T follicular helper cell (primary cell): ENCODE measurements around the gene KIF6.

Source experiments
- DNase-seq: peaks from one replicate; pipeline ENCODE4 v3.0.0-alpha.2; 2020; ENCODE audit warnings: low read depth

KIF6 gene

GRCh38 chr6:39347906-39348585 lies 377.2 kb downstream of the KIF6 start:
- DNase-seq, result peak; percentile 11

GRCh38 chr6:39347206-39347605 lies 378.0 kb downstream of the KIF6 start:
- DNase-seq, result no peak

- no peak for DNase-seq
Observed at GRCh38 chr6:39344821-39345280, 380.4 kb downstream of the KIF6 start.

- no peak for DNase-seq
Observed at GRCh38 chr6:39343396-39343870, 381.8 kb downstream of the KIF6 start.

GRCh38 chr6:39342692-39343395 lies 382.4 kb downstream of the KIF6 start:
- DNase-seq, result no peak

- no peak for DNase-seq
Observed at GRCh38 chr6:39341937-39342336, 383.3 kb downstream of the KIF6 start.

- no peak for DNase-seq
Observed at GRCh38 chr6:39341352-39341751, 383.9 kb downstream of the KIF6 start.

- DNase-seq, result no peak
Observed at GRCh38 chr6:39339868-39340550, 385.2 kb downstream of the KIF6 start.

GRCh38 chr6:39339096-39339867 lies 385.9 kb downstream of the KIF6 start:
- DNase-seq, result no peak

- no peak for DNase-seq
Observed at GRCh38 chr6:39338397-39338796, 386.8 kb downstream of the KIF6 start.

GRCh38 chr6:39335780-39336545 lies 389.2 kb downstream of the KIF6 start:
- no peak for DNase-seq

- DNase-seq, result no peak
Observed at GRCh38 chr6:39333644-39334438, 391.4 kb downstream of the KIF6 start.

GRCh38 chr6:39330476-39330875 lies 394.7 kb downstream of the KIF6 start:
- no peak for DNase-seq

GRCh38 chr6:39330057-39330456 lies 395.2 kb downstream of the KIF6 start:
- no peak for DNase-seq

GRCh38 chr6:39328066-39328465 lies 397.1 kb downstream of the KIF6 start:
- no peak for DNase-seq

- DNase-seq, result no peak
Observed at GRCh38 chr6:39327507-39327906, 397.7 kb downstream of the KIF6 start.

- no peak for DNase-seq
Observed at GRCh38 chr6:39322306-39322850, 402.8 kb downstream of the KIF6 start, which contains the start of gene KCNK16. KCNK16 (minus strand) TSS chr6:39322702; CDS start chr6:39322540, 162 bp downstream.

- DNase-seq, result no peak
Observed at GRCh38 chr6:39321761-39322160, 403.4 kb downstream of the KIF6 start.

- no peak for DNase-seq
Observed at GRCh38 chr6:39320363-39320984, 404.7 kb downstream of the KIF6 start.
